Neuronal stem cell (in vitro differentiated cells): ENCODE data around the gene CYTH1.

ENCODE experiments used
- DNase-seq: peaks from one replicate; pipeline ENCODE4 v3.0.0-alpha.2; 2013; ENCODE audit warnings: low spot score
- H2AFZ ChIP-seq: one replicate; pipeline ENCODE4 v1.6.1; 2013; ENCODE audit warnings: mild to moderate bottlenecking, low read length, inconsistent platforms
- H2AK5ac ChIP-seq: 2 replicates; pipeline ENCODE4 v1.6.1; 2013; ENCODE audit warnings: low read depth, mild to moderate bottlenecking, inconsistent platforms, low read length, moderate library complexity, mixed read lengths
- H2BK120ac ChIP-seq: 2 replicates; pipeline ENCODE4 v1.6.1; 2013; ENCODE audit warnings: low read depth, mild to moderate bottlenecking, inconsistent platforms, low read length, moderate library complexity, mixed read lengths
- H2BK12ac ChIP-seq: one replicate; pipeline ENCODE4 v1.6.1; 2013; ENCODE audit warnings: low read length, inconsistent platforms
- H2BK15ac ChIP-seq: 2 replicates; pipeline ENCODE4 v1.6.1; 2013; ENCODE audit warnings: mild to moderate bottlenecking, low read length, inconsistent platforms, mixed read lengths
- H2BK5ac ChIP-seq: one replicate; pipeline ENCODE4 v1.6.1; 2013; ENCODE audit warnings: inconsistent platforms, mild to moderate bottlenecking, low read length, moderate library complexity
- H3K14ac ChIP-seq: one replicate; pipeline ENCODE4 v1.6.1; 2013; ENCODE audit warnings: low read length, inconsistent platforms
- H3K18ac ChIP-seq: 2 replicates; pipeline ENCODE4 v1.6.1; 2013; ENCODE audit warnings: low read length, inconsistent platforms
- H3K23ac ChIP-seq: 2 replicates; pipeline ENCODE4 v1.6.1; 2013; ENCODE audit warnings: low read depth, mild to moderate bottlenecking, mixed read lengths, low read length, inconsistent platforms; ENCODE audit not compliant: poor library complexity
- H3K27ac ChIP-seq: replicated peaks from 3 replicates; pipeline ENCODE4 v1.5.1; 2013; ENCODE audit warnings: low read length, inconsistent platforms
- H3K27me3 ChIP-seq, 3 experiments: 2 replicates each; pipeline ENCODE4 v1.6.1; 2013; ENCODE audit warnings: low read length in 3 of 3, mild to moderate bottlenecking in 2 of 3, inconsistent platforms in 1 of 3, low read depth in 1 of 3, mixed read lengths in 1 of 3, moderate library complexity in 1 of 3; ENCODE audit not compliant: control insufficient read depth in 3 of 3, insufficient read depth in 3 of 3
- H3K36me3 ChIP-seq, 2 donors: replicated peaks in 1 of 2; 2 replicates each; pipeline ENCODE4 v1.6.1; 2013; ENCODE audit warnings: low read length in 2 of 2; ENCODE audit not compliant: control insufficient read depth in 2 of 2, insufficient read depth in 2 of 2
- H3K4ac ChIP-seq: 2 replicates; pipeline ENCODE4 v1.6.1; 2013; ENCODE audit warnings: inconsistent platforms, mild to moderate bottlenecking, low read length, moderate library complexity
- H3K4me1 ChIP-seq, 2 donors: 1 replicate in 1 of 2; 2 replicates in 1 of 2; pipeline ENCODE4 v1.6.1; 2013; ENCODE audit warnings: low read length in 2 of 2, low read depth in 1 of 2; ENCODE audit not compliant: control insufficient read depth in 2 of 2, insufficient read depth in 1 of 2
- H3K4me2 ChIP-seq: one replicate; pipeline ENCODE4 v1.6.1; 2013; ENCODE audit warnings: mild to moderate bottlenecking, low read length, inconsistent platforms; ENCODE audit not compliant: insufficient read depth, poor library complexity, severe bottlenecking
- H3K4me3 ChIP-seq, 2 donors: 2 replicates each; pipeline ENCODE4 v1.5.1; 2013; ENCODE audit warnings: low read length in 2 of 2, mild to moderate bottlenecking in 2 of 2, inconsistent platforms in 1 of 2, moderate library complexity in 1 of 2
- H3K79me1 ChIP-seq: one replicate; pipeline ENCODE4 v1.6.1; 2013; ENCODE audit warnings: low read depth, mild to moderate bottlenecking, inconsistent platforms, low read length, moderate library complexity
- H3K9ac ChIP-seq: one replicate; pipeline ENCODE4 v1.6.1; 2013; ENCODE audit warnings: mild to moderate bottlenecking, low read depth, low read length, inconsistent platforms; ENCODE audit not compliant: poor library complexity
- H3K9me3 ChIP-seq, 2 donors: replicated peaks in 1 of 2; 2 replicates each; pipeline versions ENCODE3 to v1.6.1; 2013; ENCODE audit warnings: low read length in 2 of 2, mild to moderate bottlenecking in 2 of 2, inconsistent platforms in 1 of 2, low read depth in 1 of 2, mixed read lengths in 1 of 2, moderate library complexity in 1 of 2; ENCODE audit not compliant: control insufficient read depth in 2 of 2, insufficient read depth in 1 of 2
- H4K8ac ChIP-seq: one replicate; pipeline ENCODE4 v1.6.1; 2013; ENCODE audit warnings: low read depth, mild to moderate bottlenecking, inconsistent platforms, low read length, moderate library complexity
- H4K91ac ChIP-seq: one replicate; pipeline ENCODE4 v1.6.1; 2013; ENCODE audit warnings: low read length, low read depth, mild to moderate bottlenecking, inconsistent platforms; ENCODE audit not compliant: poor library complexity
- WGBS, 2 donors: extraction: QIAGEN DNeasy Blood & Tissue Kit; methylation state at CpG; one replicate each; pipeline ENCODE4 v1.1.7; 2013; ENCODE audit warnings: missing lambda C conversion rate in 2 of 2, mixed read lengths in 1 of 2; ENCODE audit not compliant: insufficient read length in 2 of 2, insufficient replicate concordance in 1 of 2; ENCODE audit errors: extremely low coverage in 2 of 2; 5-methylcytosine and 5-hydroxymethylcytosine counted together

The CYTH1 gene

GRCh38 chr17:78718575-78719208, 63.4 kb downstream of the CYTH1 start:
- Histone ChIP-seq H3K27me3 (no peaks in the 10 kb centered on the region), H3K79me1 (peaks cover 7% of the 10 kb centered on the region), H4K91ac (no peak overlapping the region), H3K9me3 (no peaks in the 10 kb centered on the region), H2AFZ (no peak overlapping the region), H2BK15ac (no peak overlapping the region), H3K18ac (no peak overlapping the region), H2BK120ac (no peak overlapping the region), H2BK5ac (no peak overlapping the region), H3K36me3 (no peaks in the 10 kb centered on the region), H3K9ac (no peak overlapping the region), H3K14ac (no peak overlapping the region), H2BK12ac (no peak overlapping the region), H3K4me2 (no peak overlapping the region), H3K4me3 (no peak overlapping the region), H3K23ac (no peak overlapping the region), H4K8ac (no peak overlapping the region), H2AK5ac (no peak overlapping the region), H3K4ac (no peak overlapping the region), H3K27ac (no peak overlapping the region), H3K4me1 (peaks cover 22 to 32% of the 10 kb centered on the region in 2 donors)
- WGBS, 2 donors = no CpG with 5 or more reads among the region's 8 CpGs
- DNase-seq = no peak

GRCh38 chr17:78717431-78717980, 64.6 kb downstream of the CYTH1 start:
- Histone ChIP-seq H4K91ac (no peak overlapping the region), H2BK5ac (no peak overlapping the region), H3K9me3 (no peaks in the 10 kb centered on the region), H3K27me3 (no peaks in the 10 kb centered on the region), H3K9ac (peak overlapping the region; percentile 61), H3K14ac (no peak overlapping the region), H2BK15ac (no peak overlapping the region), H3K18ac (peak overlapping the region; percentile 84), H3K36me3 (no peaks in the 10 kb centered on the region), H3K4ac (no peak overlapping the region), H3K27ac (no peak overlapping the region), H3K4me1 (peaks cover 15 to 22% of the 10 kb centered on the region in 2 donors), H3K79me1 (peaks cover 7% of the 10 kb centered on the region), H2AK5ac (peak overlapping the region; percentile 76), H3K23ac (no peak overlapping the region), H3K4me2 (peak overlapping the region; percentile 41), H3K4me3 (peak overlapping the region; percentile 40 to 65), H2AFZ (peak overlapping the region; percentile 83), H2BK12ac (no peak overlapping the region), H4K8ac (no peak overlapping the region), H2BK120ac (no peak overlapping the region)
- WGBS, 2 donors = no CpG with 5 or more reads among the region's 14 CpGs
- DNase-seq = no peak

GRCh38 chr17:78716814-78717393, 65.2 kb downstream of the CYTH1 start:
- Histone ChIP-seq H2BK12ac (no peak overlapping the region), H4K91ac (no peak overlapping the region), H3K23ac (no peak overlapping the region), H3K4me2 (peak overlapping the region; percentile 41), H3K4me3 (peak overlapping the region; percentile 40 to 70), H2AK5ac (no peak overlapping the region), H4K8ac (no peak overlapping the region), H3K18ac (peak overlapping the region; percentile 89), H3K27me3 (no peaks in the 10 kb centered on the region), H3K79me1 (peaks cover 7% of the 10 kb centered on the region), H2BK5ac (no peak overlapping the region), H3K36me3 (no peaks in the 10 kb centered on the region), H3K9me3 (no peaks in the 10 kb centered on the region), H3K14ac (no peak overlapping the region), H3K4ac (no peak overlapping the region), H2BK120ac (no peak overlapping the region), H2AFZ (peak overlapping the region; percentile 83), H2BK15ac (no peak overlapping the region), H3K27ac (no peak overlapping the region), H3K4me1 (peaks cover 11 to 16% of the 10 kb centered on the region in 2 donors), H3K9ac (no peak overlapping the region)
- WGBS, 2 donors = no CpG with 5 or more reads among the region's 19 CpGs
- DNase-seq = no peak

- Histone ChIP-seq H2AFZ (no peak overlapping the region), H2BK120ac (no peak overlapping the region), H3K18ac (no peak overlapping the region), H3K4ac (no peak overlapping the region), H3K4me3 (no peak overlapping the region), H3K4me1 (peaks cover 11 to 16% of the 10 kb centered on the region in 2 donors), H3K27me3 (no peaks in the 10 kb centered on the region), H2BK15ac (no peak overlapping the region), H3K14ac (no peak overlapping the region), H2AK5ac (no peak overlapping the region), H2BK5ac (no peak overlapping the region), H4K91ac (no peak overlapping the region), H3K23ac (no peak overlapping the region), H3K9me3 (no peaks in the 10 kb centered on the region), H3K27ac (no peak overlapping the region), H3K9ac (no peak overlapping the region), H4K8ac (no peak overlapping the region), H3K79me1 (peaks cover 7% of the 10 kb centered on the region), H3K36me3 (no peaks in the 10 kb centered on the region), H3K4me2 (no peak overlapping the region), H2BK12ac (no peak overlapping the region)
- no peak for DNase-seq
- no CpG with 5 or more reads among the region's 1 CpG for WGBS, 2 donors
Observed at GRCh38 chr17:78716292-78716691, 65.8 kb downstream of the CYTH1 start.
